C4-2B (cell line): Measurements from ENCODE around the gene TEX261.

Source experiments
- CTCF ChIP-seq: fragments of 450-650 bp; conservative IDR thresholded peaks from 2 replicates; pipeline ENCODE4 v1.5.1; 2017; ENCODE audit warnings: mild to moderate bottlenecking
- ZFX ChIP-seq: fragments of 450-650 bp; IDR thresholded peaks from 2 replicates; pipeline ENCODE4 v1.6.1; 2017

GRCh38 chr2:70939001-70939838 is 55.5 kb downstream of the TEX261 start:
- TF ChIP-seq CTCF (no peak), ZFX (no peak)
